GM12874 (cell line): ENCODE results near the gene SLAMF7.

Experiments used
- CTCF ChIP-seq: IDR thresholded peaks from 2 replicates; pipeline ENCODE4 v1.5.1; 2011; ENCODE audit warnings: low read depth, mild to moderate bottlenecking, control low read depth, low read length, moderate library complexity; ENCODE audit not compliant: insufficient read depth

SLAMF7 gene

GRCh38 chr1:160798439-160798838, 59.4 kb downstream of the SLAMF7 start:
- TF ChIP-seq CTCF = no peak

GRCh38 chr1:160799641-160800040, 60.6 kb downstream of the SLAMF7 start:
- TF ChIP-seq CTCF = no peak

GRCh38 chr1:160800142-160800541, 61.1 kb downstream of the SLAMF7 start:
- TF ChIP-seq CTCF = no peak

- TF ChIP-seq CTCF = no peak
These were observed 61.8 kb downstream of the SLAMF7 start for GRCh38 chr1:160800645-160801408.

GRCh38 chr1:160801836-160802580, 63.0 kb downstream of the SLAMF7 start:
- no peak for TF ChIP-seq CTCF
